HG02678 (cell line): ENCODE measurements around the gene ARID1B.

Source experiments
- ATAC-seq: cut with Tn5 transposase; IDR thresholded peaks from one replicate; pipeline ENCODE4 v1.9.1; 2021; ENCODE audit warnings: mild to moderate bottlenecking, moderate library complexity; ENCODE audit not compliant: unreplicated experiment

ARID1B gene

DNA sequence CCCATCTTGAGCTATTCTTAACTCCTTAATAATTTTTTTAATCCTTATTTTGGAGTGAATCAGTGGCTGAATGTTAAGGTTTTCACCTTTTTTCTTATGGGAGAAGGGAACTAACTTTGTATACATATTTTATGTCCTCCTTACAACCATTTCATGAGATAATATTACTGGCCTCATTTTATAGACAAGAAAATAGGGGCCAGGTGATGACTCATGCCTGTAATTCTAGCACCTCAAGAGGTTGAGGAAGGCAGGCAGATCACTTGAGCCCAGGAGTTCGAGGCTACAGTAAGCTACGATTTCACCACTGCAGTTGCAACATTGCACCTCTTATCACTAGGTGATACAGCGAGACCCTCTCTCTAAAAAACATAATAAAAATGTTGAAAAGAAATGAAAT lies 417.5 kb downstream of the ARID1B start:
- no peak for ATAC-seq

DNA sequence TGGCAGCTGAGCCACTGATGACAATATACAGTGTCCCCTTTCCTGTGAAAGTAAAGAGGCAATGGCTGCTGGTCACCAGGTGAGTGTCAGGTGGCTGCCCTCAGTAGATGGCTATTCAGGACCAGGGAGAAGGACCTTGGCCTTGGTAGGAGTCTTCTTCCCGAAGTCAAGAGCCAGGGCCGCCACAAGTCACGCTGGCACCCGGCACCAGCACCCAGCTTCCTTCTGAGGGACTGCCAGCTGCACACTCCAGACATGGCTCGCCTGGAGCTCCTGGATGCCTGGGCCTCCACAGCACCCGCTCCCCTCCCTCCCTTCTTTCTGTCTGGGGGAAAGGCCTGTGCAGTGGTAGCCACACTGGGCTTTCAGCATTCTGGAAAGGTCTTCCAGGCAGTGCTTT lies 419.2 kb downstream of the ARID1B start:
- no peak for ATAC-seq

DNA sequence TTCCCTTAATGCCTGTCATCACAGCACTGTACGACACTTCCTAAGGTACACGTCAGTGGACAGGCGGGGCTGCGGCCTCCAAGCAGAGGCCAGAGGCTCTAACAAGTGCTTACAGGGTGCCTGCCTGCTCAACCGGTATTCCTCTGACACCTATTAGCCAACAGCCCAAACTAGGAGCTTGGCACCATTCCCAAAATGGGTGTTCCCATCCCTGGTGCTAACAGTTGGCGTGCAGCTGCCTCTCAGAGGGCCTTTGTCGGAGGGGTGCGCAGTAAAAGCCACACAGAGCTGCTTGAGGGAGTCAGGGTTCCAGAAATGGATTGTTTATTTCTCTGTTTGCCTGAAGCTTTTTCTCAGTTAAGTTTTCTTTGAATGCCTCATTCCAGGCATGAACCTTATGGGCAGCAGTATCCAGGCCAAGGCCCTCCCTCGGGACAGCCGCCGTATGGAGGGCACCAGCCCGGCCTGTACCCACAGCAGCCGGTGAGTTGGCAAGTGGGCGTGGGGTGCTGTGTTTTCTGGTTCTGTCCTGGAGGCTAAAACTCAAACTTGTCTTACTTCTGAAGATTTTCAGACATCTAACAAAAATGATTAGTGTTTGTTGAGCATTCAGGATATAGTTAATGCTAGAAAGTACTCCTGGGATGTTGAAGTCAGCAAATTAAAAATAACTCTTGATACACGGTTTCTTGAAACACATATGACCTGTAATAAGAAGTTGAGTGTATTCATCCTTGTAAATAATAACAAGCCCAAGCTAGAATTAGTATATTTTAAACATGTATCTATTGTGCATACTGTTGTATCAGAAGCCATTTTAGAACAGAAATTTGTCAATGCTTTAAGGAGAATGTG lies 421.5 kb downstream of the ARID1B start:
- no peak for ATAC-seq

GRCh38 chr6:157200117-157200516 lies 422.9 kb downstream of the ARID1B start:
- ATAC-seq = no peak

DNA sequence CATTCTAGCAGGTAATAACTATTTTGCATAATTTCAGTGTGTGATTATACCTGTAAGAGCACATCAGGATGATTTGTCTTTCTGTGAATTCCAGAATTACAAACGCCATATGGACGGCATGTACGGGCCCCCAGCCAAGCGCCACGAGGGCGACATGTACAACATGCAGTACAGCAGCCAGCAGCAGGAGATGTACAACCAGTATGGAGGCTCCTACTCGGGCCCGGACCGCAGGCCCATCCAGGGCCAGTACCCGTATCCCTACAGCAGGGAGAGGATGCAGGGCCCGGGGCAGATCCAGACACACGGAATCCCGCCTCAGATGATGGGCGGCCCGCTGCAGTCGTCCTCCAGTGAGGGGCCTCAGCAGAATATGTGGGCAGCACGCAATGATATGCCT lies 423.4 kb downstream of the ARID1B start:
- ATAC-seq = no peak

DNA sequence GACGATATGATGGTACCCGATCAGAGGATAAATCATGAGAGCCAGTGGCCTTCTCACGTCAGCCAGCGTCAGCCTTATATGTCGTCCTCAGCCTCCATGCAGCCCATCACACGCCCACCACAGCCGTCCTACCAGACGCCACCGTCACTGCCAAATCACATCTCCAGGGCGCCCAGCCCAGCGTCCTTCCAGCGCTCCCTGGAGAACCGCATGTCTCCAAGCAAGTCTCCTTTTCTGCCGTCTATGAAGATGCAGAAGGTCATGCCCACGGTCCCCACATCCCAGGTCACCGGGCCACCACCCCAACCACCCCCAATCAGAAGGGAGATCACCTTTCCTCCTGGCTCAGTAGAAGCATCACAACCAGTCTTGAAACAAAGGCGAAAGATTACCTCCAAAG lies 423.9 kb downstream of the ARID1B start:
- no peak for ATAC-seq

GRCh38 chr6:157203312-157203744 lies 426.1 kb downstream of the ARID1B start:
- ATAC-seq = peak; percentile 97

- no peak for ATAC-seq
Measured at GRCh38 chr6:157203764-157204163, 426.6 kb downstream of the ARID1B start.

DNA sequence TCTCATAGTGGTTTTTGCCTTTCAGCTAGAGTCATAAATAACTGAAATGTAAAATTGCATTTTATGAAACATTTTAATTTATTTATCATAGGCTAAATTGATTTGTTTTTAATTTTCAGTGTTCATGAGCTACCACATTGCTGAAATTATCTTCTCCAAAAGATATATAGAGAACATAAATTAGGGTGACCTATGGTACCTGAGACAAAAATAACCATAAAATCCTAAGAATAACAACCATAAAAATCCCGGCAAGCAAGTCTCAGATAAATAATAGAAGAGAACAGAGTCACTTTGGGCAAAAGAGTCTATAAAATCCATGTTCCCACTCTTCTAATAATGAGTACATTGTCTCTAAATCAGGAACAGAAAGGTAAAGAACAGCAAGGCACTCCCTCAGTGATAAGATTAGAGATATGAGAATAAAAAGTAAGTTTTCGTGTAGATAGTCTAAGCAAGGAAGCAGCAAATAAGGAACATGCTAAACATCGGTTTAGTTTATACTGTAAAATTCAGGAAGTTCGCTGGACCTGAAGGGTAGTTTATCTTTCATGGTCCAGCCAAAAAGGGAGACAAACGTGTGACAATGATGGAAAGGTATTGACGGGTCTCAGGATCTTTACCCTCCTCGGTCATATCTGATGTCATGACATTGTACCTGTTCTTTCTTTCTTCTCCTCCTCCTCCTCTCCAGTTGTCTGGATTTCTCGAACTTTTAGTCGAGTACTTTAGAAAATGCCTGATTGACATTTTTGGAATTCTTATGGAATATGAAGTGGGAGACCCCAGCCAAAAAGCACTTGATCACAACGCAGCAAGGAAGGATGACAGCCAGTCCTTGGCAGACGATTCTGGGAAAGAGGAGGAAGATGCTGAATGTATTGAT lies 428.5 kb downstream of the ARID1B start:
- ATAC-seq = no peak

DNA sequence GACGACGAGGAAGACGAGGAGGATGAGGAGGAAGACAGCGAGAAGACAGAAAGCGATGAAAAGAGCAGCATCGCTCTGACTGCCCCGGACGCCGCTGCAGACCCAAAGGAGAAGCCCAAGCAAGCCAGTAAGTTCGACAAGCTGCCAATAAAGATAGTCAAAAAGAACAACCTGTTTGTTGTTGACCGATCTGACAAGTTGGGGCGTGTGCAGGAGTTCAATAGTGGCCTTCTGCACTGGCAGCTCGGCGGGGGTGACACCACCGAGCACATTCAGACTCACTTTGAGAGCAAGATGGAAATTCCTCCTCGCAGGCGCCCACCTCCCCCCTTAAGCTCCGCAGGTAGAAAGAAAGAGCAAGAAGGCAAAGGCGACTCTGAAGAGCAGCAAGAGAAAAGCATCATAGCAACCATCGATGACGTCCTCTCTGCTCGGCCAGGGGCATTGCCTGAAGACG lies 429.2 kb downstream of the ARID1B start:
- no peak for ATAC-seq

GRCh38 chr6:157207521-157208076 lies 430.4 kb downstream of the ARID1B start:
- no peak for ATAC-seq

GRCh38 chr6:157209865-157210530 lies 432.8 kb downstream of the ARID1B start:
- ATAC-seq = no peak

DNA sequence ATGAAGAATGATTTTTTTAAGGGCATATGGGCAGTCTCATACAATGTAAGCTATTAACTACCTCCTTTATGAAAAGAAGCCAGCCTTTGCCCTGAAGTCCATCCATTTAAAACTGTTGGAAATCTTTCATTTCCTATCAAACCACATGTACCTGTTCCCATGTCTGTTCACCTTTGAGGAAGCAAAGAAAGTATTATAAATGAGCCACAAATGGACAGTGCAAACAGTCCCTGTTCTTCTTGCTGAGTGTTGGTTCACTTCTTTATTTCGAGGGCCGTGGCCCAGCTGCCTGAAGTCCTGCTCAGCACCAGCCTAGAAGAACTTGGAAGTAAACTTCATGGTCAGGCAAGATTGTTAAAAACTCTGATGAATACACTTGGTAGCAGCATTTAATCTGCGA lies 433.8 kb downstream of the ARID1B start:
- no peak for ATAC-seq

DNA sequence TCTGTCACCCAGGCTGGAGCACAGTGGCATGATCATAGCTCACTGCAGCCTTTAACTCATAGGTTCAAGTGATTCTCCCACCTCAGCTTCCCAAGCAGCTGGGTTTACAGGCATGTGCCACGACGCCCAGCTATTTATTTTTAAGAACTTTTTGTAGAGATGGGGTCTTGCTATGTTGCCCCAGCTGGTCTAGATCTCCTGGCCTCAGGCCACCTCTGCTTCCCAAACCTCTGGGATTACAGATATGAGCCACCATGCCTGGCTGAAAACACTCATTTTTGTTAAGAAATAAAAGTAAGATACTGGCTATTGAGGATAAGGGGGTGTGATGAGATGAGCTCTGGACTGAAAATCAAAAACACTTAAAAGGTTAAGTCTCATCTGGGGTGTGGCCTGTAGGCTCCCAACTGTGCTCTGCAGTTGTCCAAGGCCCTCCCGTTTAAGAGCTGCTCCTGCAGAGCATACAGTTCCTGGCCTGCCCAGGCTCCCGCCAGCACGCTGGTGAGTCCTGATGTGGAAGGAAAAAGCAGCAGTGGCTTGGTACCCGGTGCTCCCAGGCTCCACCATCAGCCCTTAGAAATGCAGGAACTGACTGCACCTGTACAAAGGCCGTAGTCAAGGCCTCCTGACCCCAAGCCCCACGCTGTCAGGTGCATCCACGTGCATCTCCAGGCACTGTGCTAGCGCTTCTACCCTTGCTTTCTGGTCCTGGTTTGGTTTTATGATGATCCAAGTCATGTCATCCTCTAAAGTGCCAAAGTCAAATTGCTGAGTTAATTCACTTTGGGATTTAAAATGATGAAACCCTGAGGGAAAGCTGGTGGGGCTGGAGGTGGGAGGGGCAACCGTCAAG lies 434.7 kb downstream of the ARID1B start:
- no peak for ATAC-seq

GRCh38 chr6:157213426-157213825 lies 436.2 kb downstream of the ARID1B start:
- ATAC-seq = no peak

GRCh38 chr6:157213907-157214565 lies 436.9 kb downstream of the ARID1B start:
- no peak for ATAC-seq

DNA sequence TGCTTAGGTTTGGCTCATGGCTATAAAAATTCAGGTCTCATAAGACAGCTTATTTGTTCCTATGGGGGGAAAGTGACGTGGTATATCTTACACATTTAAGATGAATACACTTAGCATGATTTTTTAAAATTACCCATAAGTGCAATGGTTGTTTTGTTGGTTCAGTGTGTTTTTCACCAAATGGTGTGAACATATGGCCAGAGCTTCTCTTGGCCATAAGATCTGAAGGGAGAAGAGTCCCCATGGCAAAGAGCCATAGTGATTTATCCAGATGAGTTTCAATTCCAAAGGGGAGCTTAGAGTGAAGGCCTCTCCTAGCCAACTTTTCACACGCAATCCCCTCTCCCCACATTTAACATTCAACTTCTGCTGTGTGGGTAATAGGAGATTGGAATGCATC lies 438.5 kb downstream of the ARID1B start:
- no peak for ATAC-seq

DNA sequence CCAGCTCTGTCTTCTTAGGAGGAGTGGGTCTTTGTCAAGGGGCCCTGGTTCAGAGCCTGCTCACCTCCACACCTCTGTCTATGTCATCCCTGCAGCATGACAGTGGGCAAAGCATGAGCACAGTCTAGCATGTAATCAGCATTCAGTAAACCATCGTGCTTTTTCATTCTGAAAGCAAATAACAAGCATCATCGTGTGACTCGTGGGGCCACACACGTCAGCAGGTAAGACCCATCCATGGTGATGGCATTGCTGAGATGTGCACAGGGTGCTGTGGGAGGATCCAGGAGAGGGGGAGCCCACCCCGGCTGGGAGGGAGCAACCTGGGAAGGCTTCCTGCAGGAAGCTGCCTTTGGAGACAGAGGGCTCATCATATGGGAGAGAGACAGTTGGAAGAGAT lies 439.4 kb downstream of the ARID1B start:
- no peak for ATAC-seq

- no peak for ATAC-seq
Measured at GRCh38 chr6:157217198-157217893, 440.2 kb downstream of the ARID1B start.
